Adrenal gland (tissue), 5 donors: ENCODE measurements around the gene RANGAP1.
"Not testable (repeated sequence)": the region's sequence is repeated elsewhere in the genome, so short reads cannot be mapped to it uniquely, and the experiment has no call there.

ENCODE experiments used
- CTCF ChIP-seq, 6 experiments: fragments of 450-650 bp in 4 of 6; fragments of 200-600 bp in 2 of 6; sonication (generic) in 1 of 6; IDR thresholded peaks; 1 replicate in 5 of 6; 2 replicates in 1 of 6; pipeline versions ENCODE4 v1.5.1 to v1.8.0; 2016 to 2021; ENCODE audit warnings: antibody characterized with exemption in 6 of 6, mild to moderate bottlenecking in 2 of 6, moderate library complexity in 1 of 6
- POLR2A ChIP-seq, 2 donors: fragments of 450-650 bp; IDR thresholded peaks; one replicate each; pipeline ENCODE4 v1.6.1; 2017; ENCODE audit warnings: antibody characterized with exemption in 2 of 2, mild to moderate bottlenecking in 2 of 2, moderate library complexity in 1 of 2
- donor health status: DM: no; HTN: no; CAD: no.

GRCh38 chr22:41294816-41295215 lies 8.8 kb upstream of the RANGAP1 start:
- TF ChIP-seq CTCF, POLR2A (IDR thresholded peaks at IDR 0.05): not testable (repeated sequence)
